NCI-H2107 (cell line): Measurements from ENCODE around the gene SPOP.
"Not testable (repeated sequence)": the region's sequence is repeated elsewhere in the genome, so short reads cannot be mapped to it uniquely, and the experiment has no call there.

Experiments used
- DNase-seq: peaks from one replicate; lab custom pipeline; 2025; lab: John Stamatoyannopoulos, UW

Gene SPOP

DNA sequence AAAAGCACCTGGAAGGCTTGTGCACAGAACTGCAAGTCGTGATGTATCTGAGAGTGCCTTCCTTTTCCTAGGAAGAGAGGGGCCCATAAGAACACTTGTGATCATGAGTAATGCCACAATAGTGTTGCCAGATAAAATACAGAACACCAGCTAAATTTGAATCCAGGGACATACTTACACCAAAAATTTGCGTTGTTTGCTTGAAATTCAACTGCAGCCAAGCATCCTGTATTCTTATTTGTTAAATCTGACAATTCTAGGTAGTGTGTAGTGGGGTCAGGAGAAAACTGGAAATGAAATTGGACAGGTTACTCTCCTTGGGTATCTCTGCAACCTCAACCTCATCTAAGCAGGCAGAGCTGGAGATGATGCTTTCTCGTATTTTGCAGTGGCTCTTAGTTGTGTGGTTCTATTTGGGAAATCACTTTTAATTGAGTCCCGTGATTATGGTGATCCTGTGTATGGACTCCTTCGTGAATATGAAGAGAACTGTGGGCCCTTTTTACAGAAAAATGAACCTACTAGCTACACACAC, 17.9 kb upstream of the SPOP start:
- DNase-seq: no peak

DNA sequence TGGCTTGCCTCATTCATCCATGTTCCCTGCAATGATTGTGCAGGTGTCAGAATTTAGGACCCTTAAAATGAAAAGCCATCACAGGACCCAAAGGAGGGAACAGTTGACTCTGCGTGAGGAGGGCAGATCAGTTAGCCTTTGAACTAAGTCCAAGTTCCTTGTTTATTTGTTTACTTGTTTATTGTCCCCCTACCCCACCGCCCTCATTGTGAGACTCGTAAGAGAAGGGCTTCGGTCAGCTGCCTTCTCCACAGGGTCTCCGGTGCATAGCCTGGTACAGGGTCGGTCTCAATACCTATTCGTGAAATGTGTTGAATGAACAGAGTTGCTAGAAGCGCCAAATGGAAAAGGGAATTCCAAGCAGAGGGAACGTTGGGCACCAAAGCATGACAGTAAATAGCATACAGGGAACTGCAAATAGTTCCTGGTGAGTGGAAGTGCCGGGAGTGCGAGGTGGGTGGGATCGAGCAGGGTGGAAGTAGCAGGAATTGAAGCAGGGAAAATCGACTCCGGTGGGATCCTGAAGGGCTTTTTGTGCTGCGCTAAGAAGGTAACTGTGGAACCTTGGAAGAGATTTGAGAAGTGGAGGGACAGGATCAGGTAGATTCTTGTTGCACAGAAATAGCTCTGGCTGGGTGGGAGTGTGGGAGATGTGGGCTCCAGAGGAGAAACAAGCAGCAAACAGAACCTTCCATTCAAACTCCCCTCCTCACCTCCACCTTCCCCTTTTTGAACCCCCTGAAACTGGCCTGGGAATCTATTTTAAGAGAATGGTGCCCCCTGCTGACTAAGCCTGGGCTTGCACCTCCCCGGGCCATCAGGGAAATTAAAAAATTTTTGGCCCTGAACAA, 17.2 kb upstream of the SPOP start:
- no peak for DNase-seq

- DNase-seq: no peak
Observed at GRCh38 chr17:49692751-49693150, 14.9 kb upstream of the SPOP start.

DNA sequence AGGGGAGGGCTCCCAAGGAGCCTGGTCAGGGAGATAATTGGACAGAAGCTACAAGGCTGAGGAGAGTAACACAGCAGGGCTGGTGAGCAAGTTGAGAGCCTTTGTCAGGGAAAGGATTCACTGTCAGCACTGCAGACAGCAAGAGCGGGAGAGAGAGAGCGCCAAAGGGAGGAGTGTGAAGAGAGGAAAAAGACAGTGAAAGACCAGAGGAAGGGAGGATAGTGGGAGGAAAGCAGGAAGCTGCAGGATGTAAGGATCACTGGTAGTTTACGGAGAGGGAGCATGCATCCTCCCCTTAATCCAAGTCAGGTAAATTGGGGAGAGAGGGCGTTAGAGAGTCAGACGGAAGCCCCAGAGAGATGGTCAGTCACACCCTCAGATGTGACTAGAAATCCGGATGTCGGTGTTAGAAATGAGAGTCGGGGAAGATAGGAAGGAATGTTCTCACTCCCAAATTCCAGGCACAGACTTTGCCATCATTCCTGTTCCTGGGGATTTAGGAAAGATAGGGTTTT, 13.8 kb upstream of the SPOP start:
- no peak for DNase-seq

- DNase-seq: no peak
Observed at GRCh38 chr17:49691086-49691676, 13.3 kb upstream of the SPOP start.

GRCh38 chr17:49690256-49690655, 12.4 kb upstream of the SPOP start:
- no peak for DNase-seq

GRCh38 chr17:49688848-49689247, 11.0 kb upstream of the SPOP start:
- no peak for DNase-seq

GRCh38 chr17:49687878-49688491, 10.1 kb upstream of the SPOP start:
- DNase-seq: no peak

DNA sequence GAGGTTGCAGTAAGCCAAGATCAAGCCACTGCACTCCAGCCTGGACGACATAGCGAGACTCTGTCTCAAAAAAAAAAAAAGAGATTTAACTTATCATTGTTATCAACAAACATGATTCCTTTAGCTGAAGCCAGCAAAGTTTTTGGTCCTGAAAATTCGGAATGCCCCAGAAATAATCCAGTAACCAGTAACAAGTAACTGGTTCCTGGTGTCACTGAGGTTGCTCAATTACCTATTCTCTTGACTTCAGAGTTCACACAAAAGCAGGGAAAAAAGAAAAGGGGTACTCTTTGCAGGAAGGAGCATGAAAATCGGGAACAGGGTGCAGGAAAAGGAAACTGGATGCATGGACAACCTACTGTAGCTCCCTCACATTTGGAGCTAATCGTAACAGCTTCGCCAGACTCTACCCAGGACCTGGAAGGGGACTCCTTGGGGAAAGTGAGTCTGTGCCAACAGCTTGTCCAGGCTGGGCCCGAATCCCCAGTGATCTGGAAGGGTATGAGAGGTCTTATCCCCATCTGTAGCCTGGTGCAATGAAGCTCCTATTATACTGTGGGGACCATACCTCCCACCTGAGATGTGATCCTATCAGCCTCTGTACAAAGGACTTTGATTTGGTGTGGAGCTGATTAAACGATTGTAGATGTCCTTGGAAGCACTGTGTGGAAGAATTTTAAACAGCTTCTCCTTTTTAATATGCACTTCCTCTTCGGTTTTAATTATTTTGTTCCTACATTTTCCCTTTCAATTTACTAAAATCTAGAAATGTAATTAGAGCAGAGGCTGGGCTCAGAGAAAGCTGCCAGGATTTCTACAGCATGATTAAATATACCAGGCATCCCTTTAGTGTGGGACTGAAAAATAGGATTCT, 3.4 kb upstream of the SPOP start:
- DNase-seq: no peak

DNA sequence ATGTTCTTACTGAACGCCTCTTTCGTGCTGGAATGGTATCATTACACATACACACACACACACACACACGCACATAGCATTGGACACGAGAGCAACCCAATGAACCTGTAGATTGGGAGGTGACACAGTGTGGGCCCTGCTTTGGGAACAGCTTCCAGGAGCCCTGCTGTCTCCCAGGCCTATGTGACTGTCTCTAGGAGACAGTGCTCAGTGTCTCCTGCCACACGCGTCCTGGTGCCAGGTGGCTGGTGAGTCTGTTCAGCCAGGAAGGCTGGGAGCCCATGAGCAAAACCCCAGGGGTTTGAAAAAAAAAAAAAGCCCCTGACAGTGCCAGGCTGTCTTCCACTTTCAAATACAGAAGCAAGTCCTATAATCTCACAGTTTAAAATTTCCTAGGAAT, 2.4 kb upstream of the SPOP start:
- no peak for DNase-seq

DNA sequence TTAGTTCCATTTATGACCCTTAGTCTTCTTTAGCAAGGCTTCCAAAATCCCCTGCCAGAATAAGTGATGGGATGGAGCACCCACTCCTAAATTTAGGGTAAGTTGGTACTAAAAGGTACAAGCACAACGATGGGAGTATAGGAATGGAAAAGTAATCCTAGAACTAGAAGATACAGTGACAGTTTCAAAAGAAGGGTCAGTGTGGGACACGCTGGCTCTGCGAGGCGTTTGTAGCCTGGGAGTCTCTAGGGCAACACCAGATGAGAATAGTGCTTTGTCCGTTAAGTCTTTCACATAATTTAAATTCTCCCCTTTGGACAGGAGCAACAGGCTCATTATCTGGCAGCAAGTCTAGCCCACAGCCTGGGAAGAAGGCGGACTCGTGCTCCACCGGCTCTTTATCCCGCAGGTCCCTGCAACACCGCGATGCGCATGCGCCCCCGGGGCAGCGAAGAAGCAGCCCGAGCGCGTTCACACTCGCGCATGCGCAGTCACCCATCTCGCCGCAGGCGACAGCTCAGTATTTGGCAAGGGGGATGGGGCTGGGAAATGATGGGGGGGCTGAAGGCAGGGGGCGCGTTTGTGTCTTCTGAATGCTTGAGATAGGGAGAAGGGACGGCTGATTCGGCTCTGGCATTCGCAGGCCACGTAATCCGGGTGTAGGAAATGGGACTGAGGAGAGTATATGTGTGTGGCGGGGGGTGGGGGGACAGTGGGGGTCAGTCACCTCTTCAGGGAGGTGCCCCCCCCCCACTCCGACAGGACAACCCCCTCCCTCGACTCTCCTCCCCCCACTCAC, 564 bp downstream of the SPOP start:
- DNase-seq: peak; percentile 95

DNA sequence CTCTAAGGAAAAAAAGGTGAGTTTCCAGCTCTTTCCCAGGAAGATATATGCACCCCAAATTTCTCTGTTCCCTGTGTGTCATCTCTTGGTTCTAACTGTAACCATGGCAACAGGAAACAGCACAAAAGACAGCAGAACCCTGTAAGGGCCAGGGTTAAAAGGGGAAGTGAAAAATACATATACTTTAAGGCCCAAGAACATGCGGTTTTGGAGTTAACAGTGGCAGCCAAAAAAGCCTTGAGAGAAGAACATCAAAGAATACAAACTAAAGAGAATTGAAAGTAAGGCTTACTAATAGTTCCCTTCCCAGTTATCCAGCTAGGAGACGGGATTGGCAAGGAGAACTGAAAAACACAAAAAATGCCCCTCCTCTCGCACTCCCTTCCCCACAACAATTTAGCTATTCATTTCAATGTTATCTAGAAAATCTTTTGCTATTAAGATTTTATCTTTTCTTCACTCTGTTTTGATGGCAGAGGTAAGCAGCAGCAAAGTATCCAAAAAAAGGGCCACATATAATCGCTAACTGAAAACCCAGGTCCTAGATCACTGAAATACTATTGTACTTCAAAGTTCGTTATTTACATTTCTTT, 1.5 kb downstream of the SPOP start:
- no peak for DNase-seq

GRCh38 chr17:49674507-49674906, 3.4 kb downstream of the SPOP start:
- DNase-seq: no peak

DNA sequence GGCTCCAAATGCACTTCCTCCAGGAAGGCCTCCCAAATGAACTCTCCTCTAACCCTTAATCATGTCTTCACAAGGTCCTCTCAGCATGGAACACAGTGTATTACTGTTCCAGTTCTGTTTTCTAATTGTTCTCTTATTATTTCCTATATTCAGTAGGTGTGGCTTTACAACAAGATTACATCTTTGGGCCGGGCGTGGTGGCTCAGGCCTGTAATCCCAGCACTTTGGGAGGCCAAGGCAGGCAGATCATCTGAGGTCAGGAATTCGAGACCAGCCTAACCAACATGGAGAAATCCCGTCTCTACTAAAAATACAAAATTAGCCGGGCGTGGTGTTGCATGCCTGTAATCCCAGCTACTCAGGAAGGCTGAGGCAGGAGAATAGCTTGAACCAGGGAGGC, 4.2 kb downstream of the SPOP start:
- not testable (repeated sequence) for DNase-seq

- no peak for DNase-seq
Observed at GRCh38 chr17:49670641-49671040, 7.3 kb downstream of the SPOP start.

- DNase-seq: no peak
Observed at GRCh38 chr17:49670002-49670401, 7.9 kb downstream of the SPOP start.

- no peak for DNase-seq
Observed at GRCh38 chr17:49667854-49668253, 10.0 kb downstream of the SPOP start.

DNA sequence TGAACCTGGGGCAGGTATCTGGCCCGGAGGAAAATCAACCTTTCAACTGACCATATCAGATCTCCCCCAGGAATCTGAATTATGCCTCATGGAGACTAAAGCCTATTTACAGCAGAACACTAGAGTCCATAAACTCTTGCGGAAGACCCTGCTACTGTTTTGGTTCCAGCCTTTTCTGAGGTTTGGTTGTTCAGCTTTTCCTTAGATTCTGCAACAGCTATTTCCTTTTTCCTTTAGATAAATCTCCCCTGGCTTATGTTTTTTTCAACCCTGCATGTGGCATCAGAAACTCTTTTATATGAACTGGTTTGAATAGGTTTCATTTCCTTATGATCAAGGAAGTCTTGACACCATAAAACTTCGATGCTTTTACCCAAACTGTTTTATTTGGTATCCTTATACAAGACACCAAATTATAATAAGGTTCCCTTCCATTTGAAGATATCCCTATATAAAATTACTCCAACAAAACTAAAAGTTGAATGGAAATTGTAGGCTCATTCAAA, 13.1 kb downstream of the SPOP start:
- no peak for DNase-seq

DNA sequence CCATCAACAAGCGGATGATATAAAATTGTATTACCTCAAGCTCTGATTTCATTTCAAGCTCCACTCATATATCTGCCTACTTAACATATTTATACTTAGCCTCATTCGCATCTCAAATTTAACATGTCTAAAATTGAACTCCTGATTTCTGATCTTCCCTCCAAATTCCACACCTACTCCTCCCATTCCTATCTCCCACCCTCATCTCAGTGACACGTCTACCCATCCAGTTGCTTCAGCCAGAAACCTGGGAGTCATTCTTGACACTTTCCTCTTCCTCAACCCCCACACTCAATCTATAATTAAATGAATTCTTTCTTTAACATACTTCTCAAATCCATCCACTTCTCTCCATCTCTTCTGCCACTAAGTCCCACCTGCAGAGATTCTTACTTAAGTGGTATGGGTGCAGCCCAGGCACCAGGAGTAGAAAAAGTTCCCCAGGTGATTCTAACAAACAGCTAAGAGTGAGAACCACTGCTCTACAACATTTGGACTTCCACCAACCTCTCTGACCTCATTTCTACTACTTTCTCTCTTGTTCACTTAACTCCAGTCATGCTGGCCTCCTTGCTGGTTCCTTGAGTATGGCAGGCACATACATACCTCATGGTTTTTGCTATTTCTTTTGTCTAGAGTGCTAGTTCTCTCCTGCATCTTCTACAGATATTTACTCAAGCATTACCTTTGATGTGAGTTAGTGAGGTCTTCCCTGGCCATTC, 18.1 kb downstream of the SPOP start:
- no peak for DNase-seq

GRCh38 chr17:49656247-49656646, 21.6 kb downstream of the SPOP start:
- no peak for DNase-seq
